CD4-positive, alpha-beta T cell treated with Interleukin-17A for 1 hour (primary cell): ENCODE measurements around the gene GRAMD1C.
"Not testable (repeated sequence)": the region's sequence is repeated elsewhere in the genome, so short reads cannot be mapped to it uniquely, and the experiment has no call there.

Source experiments
- DNase-seq: peaks from one replicate; pipeline ENCODE4 v3.0.0-alpha.2; 2020

The GRAMD1C gene

GRCh38 chr3:113838631-113839209 is at the start of gene GRAMD1C:
TSS of gene GRAMD1C (plus strand) at chr3:113838788. CDS start at chr3:113838910, 122 bp downstream.
- peak; percentile 88 for DNase-seq

GRCh38 chr3:113791381-113791780 is 47.2 kb upstream of the GRAMD1C start:
- DNase-seq: no peak

- no peak for DNase-seq
These were observed 44.1 kb upstream of the GRAMD1C start for GRCh38 chr3:113794526-113794925.

GRCh38 chr3:113795693-113796092 is 42.9 kb upstream of the GRAMD1C start:
- no peak for DNase-seq

GRCh38 chr3:113802795-113803455 is 35.7 kb upstream of the GRAMD1C start:
- no peak for DNase-seq

GRCh38 chr3:113804661-113805060 is 33.9 kb upstream of the GRAMD1C start:
- no peak for DNase-seq

GRCh38 chr3:113805249-113805648 is 33.3 kb upstream of the GRAMD1C start:
- DNase-seq: no peak

- no peak for DNase-seq
These were observed 25.7 kb upstream of the GRAMD1C start for GRCh38 chr3:113812854-113813253.

GRCh38 chr3:113819866-113820265 is 18.7 kb upstream of the GRAMD1C start:
- DNase-seq: no peak

GRCh38 chr3:113825090-113825489 is 13.5 kb upstream of the GRAMD1C start:
- DNase-seq: no peak

GRCh38 chr3:113828600-113828999 is 10.0 kb upstream of the GRAMD1C start:
- no peak for DNase-seq

- no peak for DNase-seq
These were observed 8.8 kb upstream of the GRAMD1C start for GRCh38 chr3:113829576-113830354.

GRCh38 chr3:113831103-113831355 is 7.6 kb upstream of the GRAMD1C start:
- no peak for DNase-seq

GRCh38 chr3:113832477-113833164 is 6.0 kb upstream of the GRAMD1C start:
- DNase-seq: no peak

- DNase-seq: no peak
These were observed 3.6 kb upstream of the GRAMD1C start for GRCh38 chr3:113834983-113835382.

GRCh38 chr3:113839551-113839950 is 963 bp downstream of the GRAMD1C start:
- no peak for DNase-seq

- peak; percentile 48 for DNase-seq
These were observed 6.1 kb downstream of the GRAMD1C start for GRCh38 chr3:113844622-113845222.

GRCh38 chr3:113847247-113847646 is 8.7 kb downstream of the GRAMD1C start:
- DNase-seq: no peak

- no peak for DNase-seq
These were observed 9.3 kb downstream of the GRAMD1C start for GRCh38 chr3:113847664-113848461.

GRCh38 chr3:113849071-113849470 is 10.5 kb downstream of the GRAMD1C start:
- not testable (repeated sequence) for DNase-seq

- not testable (repeated sequence) for DNase-seq
These were observed 11.3 kb downstream of the GRAMD1C start for GRCh38 chr3:113849841-113850240.

- DNase-seq: not testable (repeated sequence)
These were observed 11.8 kb downstream of the GRAMD1C start for GRCh38 chr3:113850391-113850790.
